ENCODE data around the gene DZIP3.

Gene DZIP3

GRCh38 chr3:108562565-108562964 lies 27.0 kb upstream of the DZIP3 start:
- no peak overlapping the region for H3K9ac ChIP-seq (ENCODE audit: low read length)
- no peaks in the 10 kb centered on the region for H3K9me3 ChIP-seq (ENCODE audit: insufficient read depth, low read length)
- H3K79me2 ChIP-seq (ENCODE audit: insufficient read depth, low read length), result no peaks in the 10 kb centered on the region
- no peaks in the 10 kb centered on the region for H3K9me2 ChIP-seq (replicated peaks; ENCODE audit: insufficient read depth, low read length)
- TF ChIP-seq CTCF (IDR thresholded peaks at IDR 0.05; ENCODE audit: insufficient read depth, low read length, poor library complexity, severe bottlenecking), result no peak
- H3K4me2 ChIP-seq (ENCODE audit: low read depth, low read length, poor library complexity, severe bottlenecking), result no peak overlapping the region
- no peaks in the 10 kb centered on the region for H3K27me3 ChIP-seq (ENCODE audit: low read length)
- no peak overlapping the region for H2AFZ ChIP-seq (ENCODE audit: low read depth, low read length, severe bottlenecking)
- H3K27ac ChIP-seq (ENCODE audit: low read depth, low read length), result no peak overlapping the region
- H3K4me3 ChIP-seq (ENCODE audit: insufficient read depth, low read length, poor library complexity, severe bottlenecking), result no peak overlapping the region
- peaks cover 72% of the 10 kb centered on the region for H3K36me3 ChIP-seq (ENCODE audit: low read length)
- H4K20me1 ChIP-seq (ENCODE audit: low read depth, low read length), result no peaks in the 10 kb centered on the region
- H3F3A ChIP-seq (ENCODE audit: insufficient read depth), result no peaks in the 10 kb centered on the region; the same call in 1 of the 2 replicates

GRCh38 chr3:108564564-108564963 lies 25.0 kb upstream of the DZIP3 start:
- Histone ChIP-seq H3K27ac (ENCODE audit: low read depth, low read length) (no peak overlapping the region), H3K4me3 (ENCODE audit: insufficient read depth, low read length, poor library complexity, severe bottlenecking) (no peak overlapping the region), H3F3A (ENCODE audit: insufficient read depth) (no peaks in the 10 kb centered on the region), H4K20me1 (ENCODE audit: low read depth, low read length) (no peaks in the 10 kb centered on the region), H3K27me3 (ENCODE audit: low read length) (no peaks in the 10 kb centered on the region), H3K9ac (ENCODE audit: low read length) (no peak overlapping the region), H3K4me2 (ENCODE audit: low read depth, low read length, poor library complexity, severe bottlenecking) (no peak overlapping the region), H3K36me3 (ENCODE audit: low read length) (peaks cover 70% of the 10 kb centered on the region), H3K9me2 (replicated peaks; ENCODE audit: insufficient read depth, low read length) (no peaks in the 10 kb centered on the region), H3K79me2 (ENCODE audit: insufficient read depth, low read length) (no peaks in the 10 kb centered on the region), H3K9me3 (ENCODE audit: insufficient read depth, low read length) (no peaks in the 10 kb centered on the region), H2AFZ (ENCODE audit: low read depth, low read length, severe bottlenecking) (no peak overlapping the region)
- TF ChIP-seq CTCF (IDR thresholded peaks at IDR 0.05; ENCODE audit: insufficient read depth, low read length, poor library complexity, severe bottlenecking), result no peak
- TF ChIP-seq EZH2phosphoT487 (conservative IDR thresholded peaks at IDR 0.05; ENCODE audit: low read length), result no peak

GRCh38 chr3:108565506-108565905 lies 24.0 kb upstream of the DZIP3 start:
- peaks cover 70% of the 10 kb centered on the region for H3K36me3 ChIP-seq (ENCODE audit: low read length)
- H3K9me3 ChIP-seq (ENCODE audit: insufficient read depth, low read length), result no peaks in the 10 kb centered on the region
- no peaks in the 10 kb centered on the region for H3K9me2 ChIP-seq (replicated peaks; ENCODE audit: insufficient read depth, low read length)
- H3K4me3 ChIP-seq (ENCODE audit: insufficient read depth, low read length, poor library complexity, severe bottlenecking), result no peak overlapping the region
- H4K20me1 ChIP-seq (ENCODE audit: low read depth, low read length), result no peaks in the 10 kb centered on the region
- no peak overlapping the region for H3K9ac ChIP-seq (ENCODE audit: low read length)
- no peak overlapping the region for H3K27ac ChIP-seq (ENCODE audit: low read depth, low read length)
- H3K79me2 ChIP-seq (ENCODE audit: insufficient read depth, low read length), result no peaks in the 10 kb centered on the region
- H3K4me2 ChIP-seq (ENCODE audit: low read depth, low read length, poor library complexity, severe bottlenecking), result no peak overlapping the region
- H3K27me3 ChIP-seq (ENCODE audit: low read length), result no peaks in the 10 kb centered on the region
- TF ChIP-seq EZH2phosphoT487 (conservative IDR thresholded peaks at IDR 0.05; ENCODE audit: low read length) (no peak), CTCF (IDR thresholded peaks at IDR 0.05; ENCODE audit: insufficient read depth, low read length, poor library complexity, severe bottlenecking) (no peak)
- no peaks in the 10 kb centered on the region for H3F3A ChIP-seq (ENCODE audit: insufficient read depth)
- H2AFZ ChIP-seq (ENCODE audit: low read depth, low read length, severe bottlenecking), result no peak overlapping the region

GRCh38 chr3:108566599-108566998 lies 22.9 kb upstream of the DZIP3 start:
- H4K20me1 ChIP-seq (ENCODE audit: low read depth, low read length), result no peaks in the 10 kb centered on the region
- H3K9ac ChIP-seq (ENCODE audit: low read length), result no peak overlapping the region
- no peaks in the 10 kb centered on the region for H3F3A ChIP-seq (ENCODE audit: insufficient read depth)
- no peak overlapping the region for H3K27ac ChIP-seq (ENCODE audit: low read depth, low read length)
- H3K9me3 ChIP-seq (ENCODE audit: insufficient read depth, low read length), result no peaks in the 10 kb centered on the region
- H2AFZ ChIP-seq (ENCODE audit: low read depth, low read length, severe bottlenecking), result no peak overlapping the region
- H3K36me3 ChIP-seq (ENCODE audit: low read length), result peaks cover 63% of the 10 kb centered on the region
- no peaks in the 10 kb centered on the region for H3K9me2 ChIP-seq (replicated peaks; ENCODE audit: insufficient read depth, low read length)
- no peaks in the 10 kb centered on the region for H3K27me3 ChIP-seq (ENCODE audit: low read length)
- no peak overlapping the region for H3K4me2 ChIP-seq (ENCODE audit: low read depth, low read length, poor library complexity, severe bottlenecking)
- H3K4me3 ChIP-seq (ENCODE audit: insufficient read depth, low read length, poor library complexity, severe bottlenecking), result no peak overlapping the region
- no peaks in the 10 kb centered on the region for H3K79me2 ChIP-seq (ENCODE audit: insufficient read depth, low read length)
- TF ChIP-seq CTCF (IDR thresholded peaks at IDR 0.05; ENCODE audit: insufficient read depth, low read length, poor library complexity, severe bottlenecking), result no peak
- TF ChIP-seq EZH2phosphoT487 (conservative IDR thresholded peaks at IDR 0.05; ENCODE audit: low read length), result no peak
